ENCODE results near the gene CCNJ.
"Not testable (repeated sequence)": the region's sequence is repeated elsewhere in the genome, so short reads cannot be mapped to it uniquely, and the experiment has no call there.

The CCNJ gene, protein sequence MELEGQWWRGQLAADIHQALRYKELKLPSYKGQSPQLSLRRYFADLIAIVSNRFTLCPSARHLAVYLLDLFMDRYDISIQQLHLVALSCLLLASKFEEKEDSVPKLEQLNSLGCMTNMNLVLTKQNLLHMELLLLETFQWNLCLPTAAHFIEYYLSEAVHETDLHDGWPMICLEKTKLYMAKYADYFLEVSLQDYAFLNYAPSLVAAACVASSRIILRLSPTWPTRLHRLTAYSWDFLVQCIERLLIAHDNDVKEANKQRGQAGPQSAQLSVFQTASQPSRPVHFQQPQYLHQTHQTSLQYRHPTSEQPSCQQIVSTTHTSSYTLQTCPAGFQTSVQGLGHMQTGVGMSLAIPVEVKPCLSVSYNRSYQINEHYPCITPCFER

GRCh38 chr10:96043033-96043892 lies at the start of gene CCNJ:
Gene CCNJ, plus strand, starts transcription at chr10:96043583. Its CDS starts 811 bp downstream, at chr10:96044394.
- peak; percentile 90 for DNase-seq

- not testable (repeated sequence) for DNase-seq
Observed at GRCh38 chr10:95994376-95994775, 49.0 kb upstream of the CCNJ start.

GRCh38 chr10:95998255-95998784 lies 45.1 kb upstream of the CCNJ start:
- no peak for DNase-seq

DNA sequence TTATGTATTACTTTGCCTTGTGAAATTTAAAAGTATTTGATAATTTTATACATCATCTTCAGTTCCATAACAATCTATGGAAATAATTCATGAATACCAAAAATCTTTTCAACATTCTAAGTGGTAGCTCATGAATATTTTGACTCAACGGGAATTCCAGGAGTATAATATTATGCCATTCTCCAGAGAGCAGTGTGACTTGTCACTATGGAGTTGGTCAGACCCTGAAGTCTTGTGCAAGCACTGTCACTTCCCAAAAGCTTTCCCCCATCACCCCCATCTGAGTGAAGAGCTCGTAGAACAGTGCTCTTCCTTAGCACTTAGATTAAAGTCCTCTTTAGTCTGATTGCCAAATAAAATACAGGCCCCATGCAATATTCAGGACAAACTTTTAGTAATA lies 29.4 kb upstream of the CCNJ start:
- DNase-seq: no peak

GRCh38 chr10:96014473-96015102 lies 28.8 kb upstream of the CCNJ start:
- DNase-seq: no peak

DNA sequence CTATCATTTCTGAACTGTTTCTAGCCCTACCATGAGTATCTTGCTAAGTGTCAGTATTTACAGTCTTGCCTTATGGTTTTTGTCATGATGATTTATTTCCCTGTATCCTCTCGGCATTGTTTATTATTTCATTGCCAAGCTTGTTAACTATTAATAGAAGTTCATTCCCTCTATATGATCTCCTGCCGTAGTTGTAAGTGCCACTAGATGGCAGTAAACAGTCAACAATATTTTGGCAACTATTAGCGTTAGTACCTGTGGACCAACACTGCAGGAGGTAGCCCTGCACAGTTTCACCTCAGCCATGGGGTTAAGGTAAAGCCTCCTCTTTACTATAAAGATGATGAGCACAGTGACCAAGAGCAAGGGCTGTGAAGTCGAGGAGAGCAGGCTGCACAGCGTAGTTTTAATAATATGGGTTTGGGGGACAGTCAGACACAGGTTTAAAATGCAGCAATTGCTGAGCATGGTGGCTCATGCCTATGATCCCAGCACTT lies 26.1 kb upstream of the CCNJ start:
- peak; percentile 49 for DNase-seq

- DNase-seq: no peak
Observed at GRCh38 chr10:96021332-96021731, 22.1 kb upstream of the CCNJ start.

DNA sequence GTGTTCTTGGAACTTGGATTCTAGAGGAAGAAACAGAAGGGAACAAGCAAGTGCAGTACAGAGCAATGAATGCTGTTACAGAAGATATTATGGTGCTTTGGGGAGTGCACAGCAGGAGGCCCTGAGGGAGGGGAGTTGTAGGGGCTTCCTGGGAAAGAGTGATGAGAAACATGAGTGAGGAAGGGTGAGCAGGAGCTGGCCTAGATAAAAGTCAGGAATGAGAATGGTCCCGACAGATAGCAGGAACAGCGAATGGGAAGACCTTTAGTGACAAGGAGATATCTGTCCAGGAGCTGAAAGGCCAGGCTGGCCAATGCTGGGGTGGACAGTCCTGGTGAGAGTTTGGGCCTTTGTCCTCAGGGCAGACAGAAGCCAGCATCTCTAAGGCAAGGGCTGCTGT lies 20.6 kb upstream of the CCNJ start:
- no peak for DNase-seq

DNA sequence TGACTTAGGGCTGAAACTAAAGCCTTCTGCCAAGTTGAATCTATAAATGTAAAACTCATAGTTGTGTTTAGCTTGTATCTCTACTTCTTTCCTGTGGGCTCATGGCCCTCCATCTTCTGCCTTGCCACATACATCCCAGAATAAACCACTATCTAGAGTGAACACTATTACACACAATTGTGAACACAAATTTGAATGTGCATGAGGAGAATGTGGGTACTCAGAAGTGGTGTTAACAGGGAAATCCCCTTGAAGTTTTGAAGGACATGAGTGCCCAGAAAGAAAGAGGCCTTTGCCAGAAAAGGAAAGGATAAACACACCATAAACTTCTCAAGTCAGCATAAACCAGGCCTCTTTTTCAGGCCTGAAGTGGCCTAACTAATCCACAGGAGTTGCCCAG lies 20.2 kb upstream of the CCNJ start:
- no peak for DNase-seq

GRCh38 chr10:96025566-96025965 lies 17.8 kb upstream of the CCNJ start:
- DNase-seq: peak; percentile 2

DNA sequence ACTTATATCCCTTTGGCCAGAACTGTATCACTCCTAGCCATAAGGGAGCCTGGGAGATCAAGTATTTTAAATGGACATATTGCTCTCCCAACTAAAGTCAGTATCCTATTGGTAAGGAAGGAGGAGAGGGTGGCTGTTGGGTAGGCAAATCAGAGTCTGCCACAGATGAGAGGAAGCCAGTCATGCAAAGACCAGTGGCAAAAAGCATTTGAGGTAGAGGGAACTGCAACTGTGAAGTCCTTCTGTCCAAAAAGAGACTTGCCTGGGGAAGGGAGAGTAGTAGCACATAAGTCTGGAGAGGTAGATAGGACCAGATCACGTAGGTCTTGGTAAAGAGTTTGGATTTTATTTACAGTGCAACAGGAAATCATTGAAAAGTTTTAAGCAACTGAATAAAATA lies 8.8 kb upstream of the CCNJ start:
- no peak for DNase-seq

DNA sequence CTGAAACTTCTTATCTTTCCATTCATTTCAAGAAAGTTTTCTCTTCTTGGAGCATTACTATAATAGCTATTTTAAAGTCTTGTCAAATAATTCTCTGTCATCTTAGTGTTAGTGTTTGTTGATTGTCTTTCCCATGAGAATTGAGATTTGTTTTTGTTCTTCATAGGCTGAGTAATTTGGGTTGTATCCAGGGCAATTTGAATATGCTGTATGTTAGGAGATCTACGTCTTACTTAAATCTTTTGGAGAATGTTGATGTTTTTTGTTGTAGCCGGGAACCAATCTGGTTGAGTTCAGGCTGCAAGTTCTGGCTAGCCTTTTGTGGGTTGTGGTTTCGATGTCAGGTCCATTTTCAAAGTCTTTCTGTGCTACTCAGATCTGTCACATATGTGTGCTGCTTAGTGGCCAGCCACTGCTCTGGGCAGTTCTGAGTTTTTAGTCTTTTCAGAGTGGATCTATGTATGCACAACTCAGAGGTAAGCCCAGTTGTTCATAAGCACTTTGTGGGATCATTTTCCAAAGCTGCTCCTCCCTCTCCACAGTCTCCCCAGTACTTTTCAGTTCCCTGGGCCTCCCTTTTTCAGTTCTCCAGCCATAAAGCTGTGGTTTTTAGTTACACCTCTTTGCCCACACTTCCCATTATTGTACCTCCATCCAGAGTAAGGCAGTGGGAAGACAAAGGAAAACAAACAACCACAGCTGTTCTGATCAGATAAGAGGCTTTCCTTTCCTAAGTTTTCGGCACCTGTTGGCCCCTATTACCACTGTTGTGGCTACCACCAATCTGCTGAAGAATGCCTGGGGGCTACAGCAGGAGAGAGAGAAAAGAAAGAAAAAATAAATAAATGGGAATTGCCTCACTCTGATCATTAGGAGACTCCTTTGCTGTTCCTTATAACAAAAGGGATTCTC lies 4.7 kb upstream of the CCNJ start:
- no peak for DNase-seq

DNA sequence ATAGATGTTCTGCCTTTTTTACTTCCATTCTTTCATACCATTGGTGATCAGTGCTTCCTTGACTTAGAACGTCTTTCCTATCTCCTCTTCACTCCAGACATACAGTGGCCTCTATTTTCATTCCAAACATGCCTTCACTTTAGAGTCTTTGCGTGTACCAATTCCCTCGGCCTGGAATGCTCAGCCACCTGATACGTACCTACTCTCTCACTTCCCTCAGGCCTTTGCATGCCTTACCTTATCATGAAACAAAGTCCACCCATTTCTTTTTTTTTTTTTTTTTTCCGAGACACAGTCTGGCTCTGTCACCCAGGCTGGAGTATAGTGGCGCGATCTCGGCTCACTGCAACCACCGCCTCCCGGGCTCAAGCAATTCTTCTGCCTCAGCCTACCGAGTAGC lies 2.2 kb upstream of the CCNJ start:
- no peak for DNase-seq

DNA sequence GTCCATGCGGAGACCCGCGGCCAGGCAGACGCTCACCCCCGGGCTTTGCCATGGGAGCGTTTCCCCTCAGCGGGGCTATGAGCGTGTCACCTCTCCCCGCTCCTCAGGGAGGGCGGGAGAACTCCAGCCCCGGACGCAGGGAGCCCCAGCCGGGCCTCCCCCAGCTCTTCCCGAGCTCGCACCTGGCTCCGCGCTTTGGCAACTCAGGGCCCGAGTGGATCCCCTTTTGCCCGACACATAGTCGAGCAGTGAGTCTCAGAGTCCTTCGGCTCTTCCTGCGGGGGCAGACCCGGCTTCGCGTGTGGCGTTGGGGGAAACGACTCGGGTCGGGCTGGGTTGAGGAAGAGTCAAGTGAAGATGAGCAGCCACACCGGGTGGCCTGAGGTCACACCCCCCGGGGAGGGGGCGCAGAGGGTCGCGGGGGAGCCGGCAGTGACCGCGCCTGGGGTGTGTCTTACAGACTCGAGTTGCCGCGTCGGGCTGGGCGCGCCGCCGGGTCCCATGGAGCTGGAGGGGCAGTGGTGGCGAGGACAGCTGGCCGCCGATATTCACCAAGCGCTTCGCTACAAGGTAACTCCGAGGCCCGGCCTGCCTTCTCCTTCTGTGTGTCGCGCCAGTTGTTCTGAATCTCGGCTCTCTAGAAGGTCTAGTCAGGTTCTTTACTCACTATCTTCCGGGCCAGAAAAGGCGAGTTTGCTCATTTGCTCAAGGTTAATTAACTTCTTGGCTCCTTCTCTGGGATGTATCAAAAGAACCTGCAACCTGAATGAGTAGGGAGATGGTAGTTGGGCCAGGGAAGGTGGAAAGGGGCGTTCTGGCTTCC lies 721 bp downstream of the CCNJ start:
- DNase-seq: peak; percentile 35

GRCh38 chr10:96044736-96045135 lies 1.4 kb downstream of the CCNJ start:
- DNase-seq: peak; percentile 28

- no peak for DNase-seq
Observed at GRCh38 chr10:96046546-96046945, 3.2 kb downstream of the CCNJ start.

DNA sequence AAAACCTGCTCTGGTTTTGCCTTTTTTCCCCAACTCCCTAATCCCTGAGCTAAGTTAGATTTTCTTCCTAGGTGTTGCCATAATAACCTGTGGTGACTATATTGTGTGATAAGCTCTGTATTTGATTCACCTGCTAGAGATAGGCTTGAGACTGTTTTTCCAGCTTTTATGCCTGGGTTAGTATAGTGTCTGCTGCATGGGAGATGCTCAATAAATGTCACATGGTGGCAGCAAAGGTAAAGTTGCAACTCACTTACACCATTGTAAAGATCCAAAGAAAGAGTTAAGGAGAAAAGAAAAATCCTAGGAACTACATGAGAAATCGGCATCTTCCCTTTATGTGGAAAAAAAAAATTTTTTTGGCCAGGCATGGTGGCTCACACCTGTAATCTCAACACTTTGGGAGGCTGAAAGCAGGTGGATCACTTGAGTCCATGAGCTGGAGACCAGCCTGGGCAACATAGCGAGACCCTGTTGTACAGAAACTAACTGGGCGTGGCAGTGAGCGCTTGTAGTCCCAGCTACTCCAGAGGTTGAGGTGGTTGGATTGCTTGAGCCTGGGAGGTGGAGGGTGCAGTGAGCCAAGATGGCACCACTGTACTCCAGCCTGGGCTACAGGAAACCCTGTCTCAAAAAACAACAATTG lies 3.7 kb downstream of the CCNJ start:
- no peak for DNase-seq

- DNase-seq: not testable (repeated sequence)
Observed at GRCh38 chr10:96047925-96048324, 4.5 kb downstream of the CCNJ start.

DNA sequence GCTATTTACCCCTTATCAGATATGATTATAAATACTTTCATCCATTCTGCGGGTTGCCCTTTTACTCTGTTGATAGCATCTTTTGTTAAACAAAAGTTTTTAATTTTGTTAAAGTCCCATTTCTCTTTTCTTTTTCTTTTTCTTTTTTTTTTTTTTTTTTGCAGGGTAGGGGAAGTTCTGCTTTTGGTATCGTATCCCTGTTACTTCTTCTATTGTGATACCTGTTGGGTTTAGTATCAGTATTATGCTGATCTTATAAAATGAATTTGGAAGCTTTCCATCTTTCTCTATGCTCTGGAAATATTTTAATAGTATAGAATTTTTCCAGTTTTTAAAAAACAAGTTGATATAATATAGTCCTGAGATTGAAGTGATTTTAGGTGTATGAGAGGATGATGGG lies 6.0 kb downstream of the CCNJ start:
- no peak for DNase-seq

- no peak for DNase-seq
Observed at GRCh38 chr10:96053985-96054384, 10.6 kb downstream of the CCNJ start.

DNA sequence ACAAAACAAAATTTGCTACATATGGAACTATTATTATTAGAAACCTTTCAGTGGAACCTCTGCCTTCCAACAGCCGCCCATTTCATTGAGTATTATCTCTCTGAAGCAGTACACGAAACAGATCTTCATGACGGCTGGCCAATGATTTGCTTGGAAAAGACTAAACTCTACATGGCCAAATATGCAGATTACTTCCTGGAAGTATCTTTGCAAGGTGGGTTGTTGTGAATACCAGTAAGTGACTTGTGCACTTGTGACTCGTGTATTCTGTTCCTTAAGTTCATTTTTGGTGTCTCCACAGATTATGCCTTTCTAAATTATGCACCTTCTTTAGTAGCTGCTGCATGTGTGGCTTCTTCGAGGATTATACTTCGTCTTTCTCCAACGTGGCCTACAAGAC lies 13.4 kb downstream of the CCNJ start:
- DNase-seq: no peak

Measured in fibroblast of upper back skin (primary cell).